ENCODE measurements around the gene AGPAT1.
A peak's percentile ranks its signal among the peaks of the same experiment; 100 is the strongest.

The AGPAT1 gene

DNA sequence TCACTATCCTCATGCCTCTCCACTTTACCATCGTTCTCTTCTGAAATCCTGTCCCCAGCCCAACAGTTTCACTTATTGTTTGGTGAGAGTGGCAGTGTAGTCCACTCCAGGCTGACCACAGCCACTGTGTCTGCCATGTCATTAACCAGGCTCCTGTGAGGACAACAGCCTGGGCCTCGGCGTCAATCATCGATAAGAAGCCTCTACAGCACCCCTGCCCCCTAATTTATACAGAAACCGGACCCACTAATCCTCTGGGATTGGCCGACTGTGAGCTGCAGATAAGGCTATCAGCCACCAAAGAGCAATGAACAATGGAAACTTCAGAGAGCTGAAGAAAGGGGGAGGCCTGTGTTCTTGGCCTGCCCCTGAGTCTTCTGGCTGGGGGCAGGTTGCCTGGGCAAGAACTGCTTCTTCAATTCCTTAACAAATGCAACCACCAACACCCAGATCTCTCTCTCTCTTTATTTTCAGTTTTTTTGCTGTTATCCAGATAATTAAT is 8.1 kb downstream of the AGPAT1 start:
- peak; percentile 96 for DNase-seq

- no peak for DNase-seq
Observed at GRCh38 chr6:32167154-32167760, 8.6 kb downstream of the AGPAT1 start.

GRCh38 chr6:32166411-32167061 is 9.3 kb downstream of the AGPAT1 start:
- no peak for DNase-seq

DNA sequence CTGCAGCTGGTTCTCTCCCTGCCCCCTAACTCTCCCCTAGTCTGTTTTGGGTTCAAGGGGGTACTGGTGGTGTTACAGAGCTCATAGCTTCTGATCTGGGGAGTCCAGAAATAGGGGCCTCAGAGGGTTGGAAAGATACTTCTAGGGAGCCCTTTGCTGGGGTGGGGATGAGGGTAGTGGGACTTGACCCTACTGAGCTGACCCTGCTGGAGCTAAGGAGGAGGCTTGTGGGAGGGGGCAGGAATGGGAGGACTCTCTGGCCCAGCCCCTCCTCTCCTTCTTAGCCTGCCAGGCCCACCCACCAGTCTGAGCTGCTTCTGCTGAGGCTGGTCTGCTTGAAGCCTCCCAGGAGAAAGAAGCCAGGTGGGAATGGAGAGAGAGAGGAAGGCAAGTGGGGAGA is 11.6 kb downstream of the AGPAT1 start, which contains the start of gene EGFL8:
Gene EGFL8 (plus strand): TSS at position 301 of the 400 bp plus-strand sequence. CDS start 1,571 bp downstream, outside the sequence.
- DNase-seq, result no peak

GRCh38 chr6:32163559-32164258 is 12.2 kb downstream of the AGPAT1 start:
- no peak for DNase-seq

DNA sequence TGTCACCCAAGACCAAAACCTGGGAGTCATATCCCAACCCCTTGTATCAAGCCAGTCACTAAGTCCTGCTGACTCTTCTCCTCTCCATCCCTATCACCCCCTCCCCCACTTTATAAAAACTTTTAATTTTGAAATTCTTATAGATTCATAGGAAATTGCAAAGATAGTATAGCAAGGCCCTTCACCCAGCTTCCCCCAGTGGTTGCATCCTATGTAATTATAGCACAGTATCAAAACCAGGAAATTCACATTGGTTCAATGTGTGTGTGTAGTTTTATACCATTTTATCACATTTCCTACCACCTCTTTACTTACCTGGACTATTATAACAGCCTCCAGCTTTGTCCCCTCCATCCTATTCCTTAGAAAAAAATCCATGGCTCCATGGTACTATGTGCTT is 17.8 kb downstream of the AGPAT1 start:
- DNase-seq, result no peak

DNA sequence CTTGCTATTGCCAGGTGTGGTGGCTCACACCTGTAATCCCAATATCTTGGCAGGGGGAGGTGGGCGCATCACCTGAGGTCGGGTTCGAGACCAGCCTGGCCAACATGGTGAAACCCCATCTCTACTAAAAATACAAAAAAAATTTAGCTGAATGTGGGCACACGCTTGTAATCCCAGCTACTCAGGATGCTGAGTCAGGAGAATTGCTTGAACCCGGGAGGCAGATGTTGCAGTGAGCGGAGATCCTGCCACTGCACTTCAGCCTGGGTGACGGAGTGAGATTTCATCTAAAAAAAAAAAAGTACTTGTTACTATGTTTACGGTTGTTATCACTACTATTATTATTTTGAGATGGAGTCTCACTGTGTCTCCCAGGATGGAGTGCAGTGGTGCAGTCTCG is 19.0 kb downstream of the AGPAT1 start:
- no peak for DNase-seq

GRCh38 chr6:32154514-32155161 is 21.2 kb downstream of the AGPAT1 start:
- DNase-seq, result no peak

DNA sequence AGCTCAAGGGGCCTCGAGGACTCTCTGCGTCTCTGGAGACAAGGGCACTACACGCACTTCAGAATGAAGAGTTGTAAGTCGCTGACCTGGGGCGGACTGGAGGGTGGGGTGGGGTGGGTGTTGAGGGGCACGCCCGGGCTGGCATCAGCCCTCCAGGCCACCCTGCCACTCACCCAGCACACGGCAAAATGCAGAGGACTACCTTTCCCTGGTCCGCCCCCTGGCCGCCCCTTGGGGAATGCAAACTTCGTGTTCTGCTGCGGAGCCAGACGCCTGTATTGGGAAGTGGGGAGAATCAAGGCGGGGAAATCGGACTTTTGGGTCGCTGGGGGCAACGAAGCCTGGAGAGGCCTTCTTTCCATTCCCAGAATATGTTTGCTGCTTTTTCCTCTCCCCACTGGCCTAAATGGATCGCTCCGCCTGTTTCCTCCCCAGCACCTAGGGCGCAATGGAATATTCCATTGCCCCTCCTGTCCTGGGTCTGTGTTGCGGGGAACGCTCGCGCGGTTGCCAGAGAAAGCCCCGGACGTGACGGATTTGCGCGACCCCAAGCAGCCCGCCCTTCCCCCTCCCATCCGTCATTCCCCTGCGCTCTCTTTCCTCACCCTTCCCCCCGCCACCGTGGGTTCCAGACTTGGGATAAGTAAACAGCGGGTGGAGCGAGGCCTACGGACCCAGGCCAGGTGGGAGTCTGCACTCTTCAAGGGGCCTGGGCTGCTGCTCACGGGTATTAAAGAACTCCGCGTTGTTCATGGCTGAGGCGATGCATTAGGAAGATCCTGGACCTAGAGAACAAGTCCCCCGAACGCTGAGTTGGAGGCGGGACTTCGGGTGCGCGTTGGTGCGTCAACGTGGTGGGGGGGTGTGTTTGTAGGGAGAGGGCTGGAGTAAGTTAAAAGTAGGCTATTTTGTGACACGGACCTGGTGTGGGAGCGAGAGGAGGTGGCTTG is 22.0 kb downstream of the AGPAT1 start, which contains the start of gene PPT2:
Gene PPT2 (plus strand): TSS at position 578 of the 950 bp plus-strand sequence. CDS start 454 bp downstream, outside the sequence.
- DNase-seq, result peak; percentile 96

DNA sequence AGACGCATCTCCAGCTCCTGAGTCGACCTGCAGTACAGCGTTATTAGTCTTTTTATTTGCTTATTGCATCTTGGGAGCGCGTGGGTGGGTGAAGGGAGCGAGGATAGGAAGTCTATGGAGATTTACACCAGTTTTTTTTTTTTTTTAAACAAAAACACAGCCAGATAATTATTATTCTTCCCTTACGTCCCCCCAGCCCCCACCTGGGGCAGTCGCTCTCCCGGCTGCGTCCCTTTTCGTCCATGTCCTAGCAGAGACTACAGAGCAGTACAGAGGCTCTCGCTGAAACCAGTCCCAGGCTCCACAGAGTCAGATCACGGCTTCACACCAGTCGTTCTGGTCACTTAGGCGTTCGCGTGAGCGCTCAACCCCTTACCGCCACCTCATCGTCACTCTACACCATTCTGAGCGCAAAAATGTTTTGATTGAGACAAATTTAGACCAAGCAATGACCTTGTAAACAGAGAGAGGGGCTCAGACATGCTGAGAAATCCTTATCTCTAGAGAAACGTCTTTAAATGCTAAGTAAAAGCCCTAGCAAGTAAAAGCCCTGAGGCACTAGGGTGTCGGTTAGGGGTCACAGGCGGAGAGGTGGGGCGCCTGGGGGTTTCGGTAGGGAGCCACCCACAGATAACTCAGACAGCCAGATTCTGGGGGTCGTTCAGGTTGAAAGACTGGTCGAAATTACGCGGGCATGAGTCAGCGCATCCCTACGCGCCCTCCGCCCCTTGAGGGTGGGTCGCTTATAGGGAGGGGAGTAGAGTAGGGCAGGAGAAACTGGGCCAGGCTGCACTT is 22.9 kb downstream of the AGPAT1 start:
- DNase-seq, result no peak

- no peak for DNase-seq
Observed at GRCh38 chr6:32151863-32152768, 23.8 kb downstream of the AGPAT1 start, which contains the start of gene PRRT1. TSS of gene PRRT1 (minus strand) at chr6:32151939. CDS start at chr6:32151827, 112 bp downstream.

DNA sequence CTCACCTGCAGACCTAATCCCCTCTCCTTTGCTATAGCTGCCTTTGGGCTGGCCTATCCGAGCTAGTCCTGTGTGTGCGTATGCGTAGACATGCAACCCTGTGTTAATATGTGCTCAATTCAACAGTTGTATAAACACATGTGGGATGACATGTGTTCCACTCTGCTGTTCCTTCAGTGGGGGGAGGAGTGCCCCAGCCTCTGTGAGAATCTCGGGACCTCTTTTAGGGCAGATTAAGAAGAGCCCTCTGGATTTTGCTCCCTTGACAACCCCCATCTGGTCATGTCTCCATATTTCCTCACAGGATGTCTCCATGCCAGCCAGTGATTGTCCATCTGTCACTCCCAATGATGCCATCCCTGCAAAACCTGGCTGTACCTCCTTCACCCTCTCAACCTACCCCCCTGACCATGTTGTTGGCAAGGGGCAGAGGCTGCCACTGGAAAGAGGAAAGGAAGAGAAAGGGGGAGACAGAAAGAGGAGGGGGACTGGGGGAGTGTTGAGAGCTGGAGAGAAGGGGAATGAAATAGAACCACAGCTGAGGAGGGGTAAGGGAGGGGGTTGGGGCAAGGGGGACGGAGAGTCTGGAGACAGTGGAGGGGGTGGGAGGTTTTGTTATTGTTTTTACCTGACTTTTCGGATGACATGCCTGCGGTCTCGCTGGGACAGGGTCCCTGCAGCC is 24.6 kb downstream of the AGPAT1 start:
- DNase-seq, result no peak

DNA sequence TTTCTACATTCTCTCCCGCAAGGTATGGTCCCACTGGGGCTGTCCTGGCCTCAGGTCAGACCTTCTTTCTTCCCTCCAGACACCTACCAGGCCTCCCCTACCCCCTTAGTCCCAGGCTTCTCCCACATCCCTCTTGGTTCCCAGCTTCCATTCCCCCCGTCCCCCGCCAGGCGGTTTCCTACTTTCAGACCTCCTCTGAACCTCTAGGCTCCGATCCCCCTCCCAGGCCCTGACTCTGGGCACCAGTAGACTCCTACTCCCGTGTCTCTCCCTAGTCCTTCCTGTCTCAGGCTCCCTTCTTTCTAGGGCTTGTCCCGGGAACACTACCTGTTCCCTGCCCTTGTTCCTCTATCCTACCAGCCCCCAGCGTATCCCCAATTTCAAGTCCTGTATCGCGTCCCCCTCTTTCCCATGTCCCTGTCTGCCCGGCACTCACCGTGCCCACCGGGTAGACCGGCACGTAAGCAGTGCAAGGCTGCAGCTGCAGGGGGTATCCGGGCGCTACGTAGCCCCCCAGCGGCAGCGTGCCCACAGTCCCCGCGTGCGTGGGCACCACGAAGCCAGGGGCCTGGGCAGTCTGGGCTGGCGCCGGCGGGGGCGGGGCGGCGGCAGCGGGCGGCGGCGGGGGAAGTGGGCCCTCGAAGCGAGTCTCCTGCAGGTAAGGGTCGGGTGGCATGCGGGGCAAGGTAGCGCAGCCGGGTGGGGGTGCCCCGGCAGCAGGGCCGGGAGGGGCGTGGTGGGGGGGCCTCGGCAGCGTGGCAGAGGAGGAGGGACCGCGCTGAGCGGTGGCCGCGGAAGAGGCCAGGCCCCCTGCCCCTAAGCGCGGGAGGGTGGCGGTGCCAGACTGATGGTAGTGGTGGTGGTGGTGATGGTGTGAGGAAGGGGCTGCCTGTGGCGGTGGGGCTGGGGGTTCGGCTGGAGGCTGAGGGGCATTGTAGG is 25.7 kb downstream of the AGPAT1 start:
- DNase-seq, result no peak

GRCh38 chr6:32149092-32149755 is 26.7 kb downstream of the AGPAT1 start:
- DNase-seq, result no peak

DNA sequence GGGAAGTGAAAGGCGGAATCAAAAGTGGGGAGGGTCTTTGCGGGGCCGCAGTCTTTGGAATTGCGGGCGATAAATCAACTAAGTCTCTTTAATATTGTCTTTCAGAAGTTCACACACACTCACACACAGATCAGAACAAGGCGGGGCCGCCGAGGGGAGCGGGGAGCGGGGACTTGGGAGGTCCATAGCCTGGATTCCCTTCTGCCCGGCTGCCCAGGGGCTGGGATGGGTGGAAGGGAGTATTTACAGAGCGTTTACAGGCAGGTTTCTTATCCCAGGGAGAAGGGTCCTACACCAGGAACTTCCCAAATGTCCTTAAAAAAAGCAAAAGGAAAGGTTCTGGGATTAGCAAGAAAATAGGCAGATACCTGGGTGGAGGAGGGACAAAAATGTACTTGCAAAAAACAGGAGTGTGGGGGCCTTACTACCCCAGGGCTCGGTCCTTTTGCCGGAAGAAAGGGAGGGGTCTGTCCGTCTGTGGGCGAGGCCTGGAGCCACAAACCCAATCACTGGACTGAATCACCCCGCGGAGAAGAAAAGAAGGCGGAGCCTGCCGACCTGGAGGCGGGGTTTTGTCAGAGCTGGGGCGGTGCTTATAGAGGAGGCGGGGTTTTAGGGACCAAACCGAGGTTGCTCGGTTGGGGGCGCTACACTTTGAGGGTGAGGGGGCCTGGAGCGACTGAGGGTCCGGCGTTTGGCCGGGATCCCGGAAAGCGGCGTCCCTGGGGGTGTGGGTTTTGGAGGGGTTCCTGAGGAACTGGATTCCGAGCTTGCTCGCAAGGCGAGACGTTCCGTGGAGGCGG is 27.4 kb downstream of the AGPAT1 start:
- DNase-seq, result peak; percentile 93

DNA sequence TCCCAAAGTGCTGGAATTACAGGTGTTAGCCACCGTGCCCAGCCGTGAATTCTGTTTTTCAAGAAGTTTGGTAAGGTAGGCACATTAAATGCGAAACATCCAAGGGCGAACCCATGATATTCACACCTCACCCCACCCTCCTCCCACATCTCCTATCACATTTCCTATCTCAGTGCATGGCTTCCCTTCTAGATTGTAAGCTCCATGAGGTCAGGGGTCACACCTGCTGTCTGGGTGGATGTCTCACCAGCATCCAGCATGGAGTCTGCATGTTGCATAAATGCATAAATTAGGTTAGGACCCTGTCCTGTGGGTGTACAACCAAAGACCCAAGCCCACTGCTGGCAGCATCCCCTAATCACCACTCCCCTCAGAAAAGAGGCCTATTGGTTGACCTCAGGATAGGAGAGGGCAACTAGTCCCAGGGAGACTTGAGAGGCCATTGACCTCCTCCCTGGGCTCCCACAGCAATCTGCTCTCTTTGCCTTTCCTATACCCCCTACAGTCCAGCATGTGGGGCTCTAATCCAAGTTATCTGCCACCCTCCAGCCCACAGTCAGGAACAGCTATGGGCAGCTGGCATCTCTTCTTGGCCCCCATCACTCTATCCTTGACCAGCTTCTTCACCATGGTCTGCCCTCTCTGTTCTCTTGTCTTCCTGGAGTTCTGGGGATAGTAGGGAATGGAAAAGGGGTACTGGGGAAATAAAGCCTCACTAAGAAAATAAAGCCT is 28.3 kb downstream of the AGPAT1 start:
- DNase-seq, result peak; percentile 60

All from hematopoietic multipotent progenitor cell treated with erythropoietin and hydrocortisone succinate and interleukin-3 and kit ligand, for 6 days (in vitro differentiated cells).